ENCODE results near the gene FRMPD1.

DNA sequence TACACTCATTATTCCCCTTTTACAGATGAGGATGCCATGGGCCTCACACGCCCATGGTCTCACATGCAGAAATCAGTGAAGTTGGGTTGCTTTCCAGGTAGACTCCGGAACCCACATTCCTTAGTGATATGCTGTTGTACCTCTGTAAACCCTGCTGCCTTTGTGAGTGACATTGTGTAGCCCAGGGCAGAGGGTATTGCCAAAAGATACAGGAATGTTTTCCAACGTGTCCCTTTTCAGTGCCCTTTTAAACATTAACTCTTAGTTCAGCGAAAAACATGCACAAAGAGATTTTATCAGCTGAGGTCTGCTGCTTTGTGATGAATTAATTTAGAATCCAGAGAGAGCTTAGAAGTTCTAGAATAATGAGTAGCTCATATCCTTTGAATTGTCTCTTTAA is 64.5 kb downstream of the FRMPD1 start:
- TF ChIP-seq, protein P1, sequence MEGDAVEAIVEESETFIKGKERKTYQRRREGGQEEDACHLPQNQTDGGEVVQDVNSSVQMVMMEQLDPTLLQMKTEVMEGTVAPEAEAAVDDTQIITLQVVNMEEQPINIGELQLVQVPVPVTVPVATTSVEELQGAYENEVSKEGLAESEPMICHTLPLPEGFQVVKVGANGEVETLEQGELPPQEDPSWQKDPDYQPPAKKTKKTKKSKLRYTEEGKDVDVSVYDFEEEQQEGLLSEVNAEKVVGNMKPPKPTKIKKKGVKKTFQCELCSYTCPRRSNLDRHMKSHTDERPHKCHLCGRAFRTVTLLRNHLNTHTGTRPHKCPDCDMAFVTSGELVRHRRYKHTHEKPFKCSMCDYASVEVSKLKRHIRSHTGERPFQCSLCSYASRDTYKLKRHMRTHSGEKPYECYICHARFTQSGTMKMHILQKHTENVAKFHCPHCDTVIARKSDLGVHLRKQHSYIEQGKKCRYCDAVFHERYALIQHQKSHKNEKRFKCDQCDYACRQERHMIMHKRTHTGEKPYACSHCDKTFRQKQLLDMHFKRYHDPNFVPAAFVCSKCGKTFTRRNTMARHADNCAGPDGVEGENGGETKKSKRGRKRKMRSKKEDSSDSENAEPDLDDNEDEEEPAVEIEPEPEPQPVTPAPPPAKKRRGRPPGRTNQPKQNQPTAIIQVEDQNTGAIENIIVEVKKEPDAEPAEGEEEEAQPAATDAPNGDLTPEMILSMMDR (IDR thresholded peaks at IDR 0.05): no peak
- no peak for TF ChIP-seq POLR2A (IDR thresholded peaks at IDR 0.05)
